Coronary artery (tissue), 2 donors: ENCODE data around the gene TIAM2.
A peak's percentile ranks its signal among the peaks of the same experiment; 100 is the strongest.

ENCODE experiments used
- DNase-seq: peaks from one replicate; pipeline ENCODE4 v3.0.0-alpha.2; 2017; ENCODE audit warnings: low spot score
- H3K27ac ChIP-seq, 2 donors: fragments of 200-600 bp; sonication (generic); one replicate each; pipeline ENCODE4 v1.5.1; 2016 to 2019
- H3K4me3 ChIP-seq: fragments of 200-600 bp; sonication (generic); 2 replicates; pipeline ENCODE4 v1.5.1; 2016; ENCODE audit warnings: mild to moderate bottlenecking, moderate library complexity
- CTCF ChIP-seq: fragments of 200-600 bp; sonication (generic); IDR thresholded peaks from one replicate; pipeline ENCODE4 v1.5.1; 2019; ENCODE audit warnings: antibody characterized with exemption

TIAM2 gene

GRCh38 chr6:155040901-155041650 is 46.0 kb downstream of the TIAM2 start:
- H3K4me3 ChIP-seq = peak overlapping the region; percentile 28
- peak overlapping the region in 1 of 2 donors; percentile 13 for H3K27ac ChIP-seq
- DNase-seq = no peak
- no peak for TF ChIP-seq CTCF

GRCh38 chr6:155041741-155042279 is 46.7 kb downstream of the TIAM2 start:
- DNase-seq = no peak
- peak overlapping the region in 1 of 2 donors; percentile 13 for H3K27ac ChIP-seq
- peak overlapping the region; percentile 28 for H3K4me3 ChIP-seq
- TF ChIP-seq CTCF = no peak

GRCh38 chr6:155042983-155043382 is 47.9 kb downstream of the TIAM2 start:
- Histone ChIP-seq H3K4me3 (no peak overlapping the region), H3K27ac (no peak overlapping the region)
- TF ChIP-seq CTCF = no peak
- DNase-seq = no peak

GRCh38 chr6:155045561-155046404 is 50.7 kb downstream of the TIAM2 start:
- no peak for DNase-seq
- TF ChIP-seq CTCF = no peak
- no peak overlapping the region for H3K27ac ChIP-seq
- no peak overlapping the region for H3K4me3 ChIP-seq

- Histone ChIP-seq H3K4me3 (no peak overlapping the region), H3K27ac (no peak overlapping the region)
- no peak for TF ChIP-seq CTCF
- no peak for DNase-seq
Measured at GRCh38 chr6:155047523-155047922, 52.4 kb downstream of the TIAM2 start.

GRCh38 chr6:155050311-155050710 is 55.2 kb downstream of the TIAM2 start:
- Histone ChIP-seq H3K4me3 (no peak overlapping the region), H3K27ac (no peak overlapping the region)
- TF ChIP-seq CTCF = no peak
- no peak for DNase-seq
